ENCODE data around the gene PSMA6. TPM values are rescaled to one million over a fixed set of nuclear protein-coding genes. Genes with fewer than 3 reads are reported as not detected.

Gene PSMA6
- total RNA-seq, 1 experiment from 2014 or later: 307 TPM

GRCh38 chr14:35361141-35361480 lies 68.9 kb downstream of the PSMA6 start:
- Histone ChIP-seq H3K4me3 (ENCODE audit: low read length) (no peak overlapping the region), H3K79me2 (ENCODE audit: low read length) (no peaks in the 10 kb centered on the region), H3K36me3 (ENCODE audit: low read depth, low read length) (no peaks in the 10 kb centered on the region), H4K20me1 (ENCODE audit: low read length) (no peaks in the 10 kb centered on the region), H3K27me3 (ENCODE audit: low read length) (no peaks in the 10 kb centered on the region), H2AFZ (ENCODE audit: low read length) (no peak overlapping the region), H3K4me2 (ENCODE audit: low read length) (no peak overlapping the region), H3K9me2 (replicated peaks; ENCODE audit: low read length) (no peaks in the 10 kb centered on the region), H3K4me1 (ENCODE audit: insufficient read depth, low read length) (peaks cover 19% of the 10 kb centered on the region), H3F3A (ENCODE audit: low read length, unreplicated experiment) (no peaks in the 10 kb centered on the region), H3K9me3 (ENCODE audit: low read length) (no peaks in the 10 kb centered on the region), H3K27ac (ENCODE audit: low read length) (no peak overlapping the region), H3K9ac (ENCODE audit: low read length) (no peak overlapping the region)
- ATAC-seq (no peak), DNase-seq (no peak)
- TF ChIP-seq EZH2 (IDR thresholded peaks at IDR 0.05; ENCODE audit: low read length, unreplicated experiment): no peak
- intact Hi-C loops (cut with micrococcal nuclease): no loop called here
- POLR2A ChIA-PET (ENCODE audit: unreplicated experiment): no interaction called here
- CTCF ChIA-PET: no interaction called here
- no TSS peak for BruUV-seq (replicated peaks)

DNA sequence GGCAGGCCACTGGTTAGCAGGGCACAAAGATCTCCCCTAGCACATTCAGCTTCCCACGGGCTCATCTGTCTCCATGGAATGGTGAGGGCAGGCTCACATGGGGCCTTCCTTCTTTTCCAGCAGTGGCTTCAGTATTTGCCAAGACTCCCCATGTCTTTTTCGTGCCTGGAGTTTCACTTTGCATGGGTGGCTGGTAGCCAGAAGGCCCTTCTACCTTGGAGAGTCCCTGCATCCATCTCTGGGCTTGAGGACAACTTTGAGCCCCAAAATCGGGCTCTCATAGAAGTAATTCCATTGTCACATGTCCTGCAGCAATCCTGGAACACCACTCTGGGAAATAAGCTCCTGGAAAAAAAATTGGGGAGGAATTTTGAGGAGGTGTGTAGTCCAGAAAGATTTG lies 70.3 kb downstream of the PSMA6 start:
- no peaks in the 10 kb centered on the region for H3K36me3 ChIP-seq (ENCODE audit: low read depth, low read length)
- no peak overlapping the region for H3K4me2 ChIP-seq (ENCODE audit: low read length)
- no peak overlapping the region for H3K4me3 ChIP-seq (ENCODE audit: low read length)
- no TSS peak for BruUV-seq (replicated peaks)
- ChIA-PET POLR2A (ENCODE audit: unreplicated experiment) (no interaction called here), CTCF (no interaction called here)
- H4K20me1 ChIP-seq (ENCODE audit: low read length): no peaks in the 10 kb centered on the region
- no peaks in the 10 kb centered on the region for H3K27me3 ChIP-seq (ENCODE audit: low read length)
- H2AFZ ChIP-seq (ENCODE audit: low read length): no peak overlapping the region
- H3K9me3 ChIP-seq (ENCODE audit: low read length): no peaks in the 10 kb centered on the region
- no peak for ATAC-seq
- no peak for DNase-seq
- intact Hi-C loops (cut with micrococcal nuclease): no loop called here
- peaks cover 16% of the 10 kb centered on the region for H3K4me1 ChIP-seq (ENCODE audit: insufficient read depth, low read length)
- TF ChIP-seq EZH2phosphoT487 (IDR thresholded peaks at IDR 0.05; ENCODE audit: borderline replicate concordance, low read length) (no peak), CTCF (conservative IDR thresholded peaks at IDR 0.05; ENCODE audit: low read depth, low read length) (no peak), EZH2 (IDR thresholded peaks at IDR 0.05; ENCODE audit: low read length, unreplicated experiment) (no peak)
- no peak overlapping the region for H3K27ac ChIP-seq (ENCODE audit: low read length)
- no peak overlapping the region for H3K9ac ChIP-seq (ENCODE audit: low read length)
- no peaks in the 10 kb centered on the region for H3K9me2 ChIP-seq (replicated peaks; ENCODE audit: low read length)
- no peaks in the 10 kb centered on the region for H3K79me2 ChIP-seq (ENCODE audit: low read length)
- H3F3A ChIP-seq (ENCODE audit: low read length, unreplicated experiment): no peaks in the 10 kb centered on the region

GRCh38 chr14:35362911-35363374 lies 70.8 kb downstream of the PSMA6 start:
- Histone ChIP-seq H3K27me3 (ENCODE audit: low read length) (no peaks in the 10 kb centered on the region), H3K9me2 (replicated peaks; ENCODE audit: low read length) (no peaks in the 10 kb centered on the region), H3K4me3 (ENCODE audit: low read length) (no peak overlapping the region), H2AFZ (ENCODE audit: low read length) (no peak overlapping the region), H4K20me1 (ENCODE audit: low read length) (no peaks in the 10 kb centered on the region), H3K36me3 (ENCODE audit: low read depth, low read length) (no peaks in the 10 kb centered on the region), H3K4me1 (ENCODE audit: insufficient read depth, low read length) (peaks cover 16% of the 10 kb centered on the region), H3K27ac (ENCODE audit: low read length) (no peak overlapping the region), H3K4me2 (ENCODE audit: low read length) (no peak overlapping the region), H3K79me2 (ENCODE audit: low read length) (no peaks in the 10 kb centered on the region), H3K9ac (ENCODE audit: low read length) (no peak overlapping the region), H3F3A (ENCODE audit: low read length, unreplicated experiment) (no peaks in the 10 kb centered on the region), H3K9me3 (ENCODE audit: low read length) (no peaks in the 10 kb centered on the region)
- DNase-seq (no peak), ATAC-seq (no peak)
- BruUV-seq (replicated peaks): no TSS peak
- POLR2A ChIA-PET (ENCODE audit: unreplicated experiment): no interaction called here
- CTCF ChIA-PET: no interaction called here
- TF ChIP-seq EZH2 (IDR thresholded peaks at IDR 0.05; ENCODE audit: low read length, unreplicated experiment): no peak
- TF ChIP-seq CTCF (conservative IDR thresholded peaks at IDR 0.05; ENCODE audit: low read depth, low read length): no peak
- no peak for TF ChIP-seq EZH2phosphoT487 (IDR thresholded peaks at IDR 0.05; ENCODE audit: borderline replicate concordance, low read length)
- intact Hi-C loops (cut with micrococcal nuclease): no loop called here

Data from PC-3 (cell line).